Activated T-helper 2 cell treated with anti-CD3 and anti-CD28 coated beads, Interferon-gamma antibody, Interleukin-2, Interleukin-4, amounts not matched to agents 10 μg/mL and 5 μg/mL and 100 μg/mL, durations not matched to agents 14 hours and 24 hours and 36 hours (primary cell): ENCODE measurements around the gene CELF4. TPM values are rescaled to one million over a fixed set of nuclear protein-coding genes. Genes with fewer than 3 reads are reported as not detected.

Experiments used
- DNase-seq: peaks from one replicate; pipeline ENCODE4 v3.0.0; 2021; ENCODE audit warnings: low spot score
- H3K27ac Mint-ChIP-seq: one replicate; pipeline ENCODE4 v1.8.0; 2021; ENCODE audit warnings: mixed read lengths
- H3K27me3 Mint-ChIP-seq: one replicate; pipeline ENCODE4 v1.8.0; 2021; ENCODE audit warnings: low read depth, mixed read lengths
- H3K36me3 Mint-ChIP-seq: one replicate; pipeline ENCODE4 v1.8.0; 2021; ENCODE audit warnings: low read depth, mixed read lengths
- H3K4me1 Mint-ChIP-seq: one replicate; pipeline ENCODE4 v1.8.0; 2021; ENCODE audit warnings: low read depth, mixed read lengths
- H3K4me3 Mint-ChIP-seq: one replicate; pipeline ENCODE4 v1.8.0; 2021; ENCODE audit warnings: low read depth, mild to moderate bottlenecking, moderate library complexity, mixed read lengths
- H3K9me3 Mint-ChIP-seq: one replicate; pipeline ENCODE4 v1.8.0; 2021; ENCODE audit warnings: mixed read lengths
- intact Hi-C: fragments of 100-400 bp; cut with micrococcal nuclease; formaldehyde crosslinking; loops from one replicate; pipeline ENCODE4 v1.15.1; 2023
- total RNA-seq: library from RNA; stranded (reverse); gene quantifications from 2 replicates; pipeline ENCODE4 v1.2.3, GENCODE V29; 2022

CELF4 gene
- total RNA-seq, 1 donor from 2014 or later, result not detected

GRCh38 chr18:37395138-37395537 is 170.5 kb downstream of the CELF4 start:
- no peaks in the 10 kb centered on the region for H3K36me3 Mint-ChIP-seq
- H3K4me3 Mint-ChIP-seq, result no peak overlapping the region
- no peaks in the 10 kb centered on the region for H3K9me3 Mint-ChIP-seq
- H3K27ac Mint-ChIP-seq, result no peak overlapping the region
- DNase-seq, result no peak
- peaks cover 24% of the 10 kb centered on the region for H3K27me3 Mint-ChIP-seq
- intact Hi-C loops, result no loop called here
- no peaks in the 10 kb centered on the region for H3K4me1 Mint-ChIP-seq

GRCh38 chr18:37394610-37394965 is 171.0 kb downstream of the CELF4 start:
- DNase-seq, result no peak

GRCh38 chr18:37393945-37394609 is 171.5 kb downstream of the CELF4 start:
- Mint-ChIP-seq H3K4me1 (no peaks in the 10 kb centered on the region), H3K9me3 (no peaks in the 10 kb centered on the region), H3K4me3 (no peak overlapping the region), H3K27me3 (peaks cover 24% of the 10 kb centered on the region), H3K36me3 (no peaks in the 10 kb centered on the region), H3K27ac (no peak overlapping the region)
- no peak for DNase-seq
- intact Hi-C loops, result no loop called here

More at GRCh38 chr18:37394610-37394965, 171.0 kb downstream of the CELF4 start:
- intact Hi-C loops, result no loop called here
- no peak overlapping the region for H3K4me3 Mint-ChIP-seq
- peaks cover 24% of the 10 kb centered on the region for H3K27me3 Mint-ChIP-seq
- H3K27ac Mint-ChIP-seq, result no peak overlapping the region
- no peaks in the 10 kb centered on the region for H3K36me3 Mint-ChIP-seq
- H3K4me1 Mint-ChIP-seq, result no peaks in the 10 kb centered on the region
- no peaks in the 10 kb centered on the region for H3K9me3 Mint-ChIP-seq

- Mint-ChIP-seq H3K4me1 (no peaks in the 10 kb centered on the region), H3K36me3 (no peaks in the 10 kb centered on the region), H3K9me3 (no peaks in the 10 kb centered on the region), H3K4me3 (no peak overlapping the region), H3K27ac (no peak overlapping the region), H3K27me3 (peaks cover 24% of the 10 kb centered on the region)
- intact Hi-C loops, result no loop called here
- no peak for DNase-seq
Measured at GRCh38 chr18:37393221-37393827, 172.3 kb downstream of the CELF4 start.

GRCh38 chr18:37392648-37393047 is 172.9 kb downstream of the CELF4 start:
- intact Hi-C loops, result no loop called here
- Mint-ChIP-seq H3K27ac (no peak overlapping the region), H3K9me3 (no peaks in the 10 kb centered on the region), H3K36me3 (no peaks in the 10 kb centered on the region), H3K4me1 (no peaks in the 10 kb centered on the region), H3K4me3 (no peak overlapping the region), H3K27me3 (peaks cover 24% of the 10 kb centered on the region)
- no peak for DNase-seq

GRCh38 chr18:37391698-37392548 is 173.7 kb downstream of the CELF4 start:
- H3K27ac Mint-ChIP-seq, result no peak overlapping the region
- intact Hi-C loops, result no loop called here
- DNase-seq, result no peak
- H3K9me3 Mint-ChIP-seq, result no peaks in the 10 kb centered on the region
- H3K4me3 Mint-ChIP-seq, result no peak overlapping the region
- no peaks in the 10 kb centered on the region for H3K36me3 Mint-ChIP-seq
- peaks cover 24% of the 10 kb centered on the region for H3K27me3 Mint-ChIP-seq
- H3K4me1 Mint-ChIP-seq, result no peaks in the 10 kb centered on the region

GRCh38 chr18:37391156-37391555 is 174.4 kb downstream of the CELF4 start:
- Mint-ChIP-seq H3K27ac (no peak overlapping the region), H3K27me3 (peaks cover 24% of the 10 kb centered on the region), H3K4me1 (no peaks in the 10 kb centered on the region), H3K9me3 (no peaks in the 10 kb centered on the region), H3K36me3 (no peaks in the 10 kb centered on the region), H3K4me3 (no peak overlapping the region)
- DNase-seq, result no peak
- intact Hi-C loops, result no loop called here

- H3K4me3 Mint-ChIP-seq, result no peak overlapping the region
- H3K27me3 Mint-ChIP-seq, result peaks cover 19% of the 10 kb centered on the region
- no peak overlapping the region for H3K27ac Mint-ChIP-seq
- intact Hi-C loops, result no loop called here
- DNase-seq, result no peak
- H3K36me3 Mint-ChIP-seq, result no peaks in the 10 kb centered on the region
- H3K9me3 Mint-ChIP-seq, result no peaks in the 10 kb centered on the region
- H3K4me1 Mint-ChIP-seq, result no peaks in the 10 kb centered on the region
Measured at GRCh38 chr18:37390687-37391086, 174.9 kb downstream of the CELF4 start.

- intact Hi-C loops, result loop anchor here (5.0 to 10.0 kb wide), 2 partner anchors 95 to 147 kb away; no protein-coding TSS in a partner anchor
- Mint-ChIP-seq H3K27me3 (peaks cover 11% of the 10 kb centered on the region), H3K9me3 (no peaks in the 10 kb centered on the region), H3K27ac (no peak overlapping the region), H3K36me3 (no peaks in the 10 kb centered on the region), H3K4me1 (no peaks in the 10 kb centered on the region), H3K4me3 (no peak overlapping the region)
- DNase-seq, result no peak
Measured at GRCh38 chr18:37389684-37390368, 175.8 kb downstream of the CELF4 start.

- no peaks in the 10 kb centered on the region for H3K36me3 Mint-ChIP-seq
- intact Hi-C loops, result loop anchor here (5.0 to 10.0 kb wide), 2 partner anchors 96 to 148 kb away; no protein-coding TSS in a partner anchor
Measured at GRCh38 chr18:37389041-37389440, 176.6 kb downstream of the CELF4 start.

GRCh38 chr18:37388413-37388812 is 177.2 kb downstream of the CELF4 start:
- Mint-ChIP-seq H3K27ac (no peak overlapping the region), H3K9me3 (no peaks in the 10 kb centered on the region), H3K27me3 (peaks cover 11% of the 10 kb centered on the region), H3K36me3 (no peaks in the 10 kb centered on the region), H3K4me1 (no peaks in the 10 kb centered on the region), H3K4me3 (no peak overlapping the region)
- intact Hi-C loops, result loop anchor here (5.0 to 10.0 kb wide), 2 partner anchors 96 to 149 kb away; no protein-coding TSS in a partner anchor
- DNase-seq, result no peak

More at GRCh38 chr18:37389041-37389440, 176.6 kb downstream of the CELF4 start:
- no peaks in the 10 kb centered on the region for H3K9me3 Mint-ChIP-seq
- no peak overlapping the region for H3K27ac Mint-ChIP-seq
- no peaks in the 10 kb centered on the region for H3K4me1 Mint-ChIP-seq
- no peak overlapping the region for H3K4me3 Mint-ChIP-seq
- DNase-seq, result no peak
- peaks cover 11% of the 10 kb centered on the region for H3K27me3 Mint-ChIP-seq
